ENCODE results near the gene ARHGAP27. TPM values are rescaled to one million over a fixed set of nuclear protein-coding genes. Genes with fewer than 3 reads are reported as not detected.

The ARHGAP27 gene
- total RNA-seq, 1 donor from 2014 or later = 3.5 TPM

DNA sequence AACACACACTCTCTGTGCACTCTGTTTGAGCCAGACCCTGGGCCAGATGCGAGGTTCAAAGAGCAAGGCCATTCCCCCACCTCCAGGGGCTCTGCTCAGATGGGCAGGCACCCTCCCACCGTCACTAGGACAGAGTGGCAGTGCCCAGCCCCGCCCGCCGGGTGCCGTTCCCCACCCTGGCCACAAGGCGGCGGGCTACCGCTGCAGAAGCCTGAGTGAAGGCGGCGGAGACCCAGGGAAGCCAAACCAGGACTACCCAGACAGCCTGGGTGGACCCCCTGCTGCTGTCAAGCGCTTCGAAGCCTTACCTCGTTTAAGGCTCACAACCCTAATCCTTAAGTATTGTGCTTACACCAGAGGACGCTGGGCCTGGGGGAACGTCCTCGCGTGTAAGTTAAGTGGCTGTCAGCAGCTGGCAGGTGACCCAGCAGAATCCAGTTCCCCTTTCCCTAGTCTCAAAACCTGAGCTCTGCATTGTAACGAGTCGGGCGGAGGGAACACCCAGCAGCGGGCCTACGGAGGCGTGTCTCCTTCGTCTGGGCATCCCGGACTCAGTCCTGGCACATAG, 4.5 kb downstream of the ARHGAP27 start:
- TF ChIP-seq, protein P1, sequence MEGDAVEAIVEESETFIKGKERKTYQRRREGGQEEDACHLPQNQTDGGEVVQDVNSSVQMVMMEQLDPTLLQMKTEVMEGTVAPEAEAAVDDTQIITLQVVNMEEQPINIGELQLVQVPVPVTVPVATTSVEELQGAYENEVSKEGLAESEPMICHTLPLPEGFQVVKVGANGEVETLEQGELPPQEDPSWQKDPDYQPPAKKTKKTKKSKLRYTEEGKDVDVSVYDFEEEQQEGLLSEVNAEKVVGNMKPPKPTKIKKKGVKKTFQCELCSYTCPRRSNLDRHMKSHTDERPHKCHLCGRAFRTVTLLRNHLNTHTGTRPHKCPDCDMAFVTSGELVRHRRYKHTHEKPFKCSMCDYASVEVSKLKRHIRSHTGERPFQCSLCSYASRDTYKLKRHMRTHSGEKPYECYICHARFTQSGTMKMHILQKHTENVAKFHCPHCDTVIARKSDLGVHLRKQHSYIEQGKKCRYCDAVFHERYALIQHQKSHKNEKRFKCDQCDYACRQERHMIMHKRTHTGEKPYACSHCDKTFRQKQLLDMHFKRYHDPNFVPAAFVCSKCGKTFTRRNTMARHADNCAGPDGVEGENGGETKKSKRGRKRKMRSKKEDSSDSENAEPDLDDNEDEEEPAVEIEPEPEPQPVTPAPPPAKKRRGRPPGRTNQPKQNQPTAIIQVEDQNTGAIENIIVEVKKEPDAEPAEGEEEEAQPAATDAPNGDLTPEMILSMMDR (IDR thresholded peaks at IDR 0.05; ENCODE audit: partially characterized antibody, unreplicated experiment) = peak; percentile 99
- Mint-ChIP-seq H3K36me3 (ENCODE audit: unreplicated experiment) (peaks cover 4% of the 10 kb centered on the region), H3K9me3 (ENCODE audit: unreplicated experiment) (peaks cover 7% of the 10 kb centered on the region), H3K27me3 (ENCODE audit: unreplicated experiment) (peaks cover 29% of the 10 kb centered on the region), H3K4me3 (ENCODE audit: unreplicated experiment) (peak overlapping the region; percentile 63), H3K27ac (ENCODE audit: unreplicated experiment) (no peak overlapping the region), H3K4me1 (ENCODE audit: low read depth, unreplicated experiment) (peaks cover 10% of the 10 kb centered on the region)
- DNase-seq = peak; percentile 86

DNA sequence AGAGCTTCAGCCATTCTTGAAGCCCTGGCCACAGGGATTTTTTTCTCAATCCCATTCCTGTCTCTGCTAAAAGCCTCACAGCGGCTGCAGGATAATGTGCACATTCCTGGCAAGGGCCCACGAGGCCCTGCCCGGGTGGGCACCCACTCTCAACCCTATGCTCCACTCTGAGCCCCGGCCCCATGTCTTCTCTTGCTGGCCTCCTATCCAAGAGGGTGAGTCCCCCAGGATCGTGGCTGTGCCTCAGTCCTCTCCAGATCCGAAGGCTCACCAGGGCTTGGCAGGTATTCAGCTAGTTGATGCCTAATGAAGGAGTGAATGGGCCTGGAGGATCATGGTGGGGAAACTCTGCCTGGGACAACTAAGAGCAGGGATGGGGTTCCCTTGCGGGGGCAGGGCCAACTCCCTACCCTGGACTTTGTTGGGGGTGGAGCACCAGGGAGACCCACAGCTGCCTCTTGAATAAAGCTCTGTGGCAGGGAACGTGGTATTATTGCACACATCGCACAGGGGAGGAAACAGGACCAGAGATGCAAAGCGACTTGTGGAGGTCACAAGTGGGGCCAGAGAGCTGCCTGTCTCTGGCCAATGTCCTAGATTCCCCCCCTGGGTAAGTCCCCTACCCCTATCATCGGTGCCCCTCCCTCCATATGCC, 5.4 kb downstream of the ARHGAP27 start:
- Mint-ChIP-seq H3K4me1 (ENCODE audit: low read depth, unreplicated experiment) (peaks cover 10% of the 10 kb centered on the region), H3K4me3 (ENCODE audit: unreplicated experiment) (no peak overlapping the region), H3K9me3 (ENCODE audit: unreplicated experiment) (peaks cover 7% of the 10 kb centered on the region), H3K27me3 (ENCODE audit: unreplicated experiment) (peaks cover 29% of the 10 kb centered on the region), H3K36me3 (ENCODE audit: unreplicated experiment) (peaks cover 4% of the 10 kb centered on the region), H3K27ac (ENCODE audit: unreplicated experiment) (no peak overlapping the region)
- DNase-seq = no peak
- TF ChIP-seq, protein P1 (IDR thresholded peaks at IDR 0.05; ENCODE audit: partially characterized antibody, unreplicated experiment) = no peak

DNA sequence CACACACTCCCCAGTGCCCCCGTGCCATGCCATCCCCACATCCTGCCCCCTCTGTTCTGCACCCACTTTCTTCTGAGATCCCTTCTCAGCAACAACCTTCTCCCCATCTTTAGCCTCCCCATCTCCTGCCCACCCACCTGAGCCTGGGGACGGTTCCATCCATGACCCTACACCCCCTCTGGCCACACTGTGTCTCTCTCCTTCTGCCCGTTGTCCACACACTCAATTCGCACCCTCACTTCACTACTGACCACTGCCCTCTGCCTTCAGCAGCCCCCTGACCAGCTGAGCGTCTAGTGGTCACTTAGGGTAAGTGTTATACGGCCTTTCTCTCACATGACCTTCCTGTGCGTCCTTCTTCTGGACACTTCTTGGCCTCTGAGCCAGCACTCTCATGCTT, 6.1 kb downstream of the ARHGAP27 start:
- Mint-ChIP-seq H3K27ac (ENCODE audit: unreplicated experiment) (no peak overlapping the region), H3K4me3 (ENCODE audit: unreplicated experiment) (no peak overlapping the region), H3K27me3 (ENCODE audit: unreplicated experiment) (peaks cover 29% of the 10 kb centered on the region), H3K36me3 (ENCODE audit: unreplicated experiment) (peaks cover 4% of the 10 kb centered on the region), H3K4me1 (ENCODE audit: low read depth, unreplicated experiment) (peaks cover 10% of the 10 kb centered on the region), H3K9me3 (ENCODE audit: unreplicated experiment) (peaks cover 7% of the 10 kb centered on the region)
- DNase-seq = no peak
- TF ChIP-seq, protein P1 (IDR thresholded peaks at IDR 0.05; ENCODE audit: partially characterized antibody, unreplicated experiment) = no peak

DNA sequence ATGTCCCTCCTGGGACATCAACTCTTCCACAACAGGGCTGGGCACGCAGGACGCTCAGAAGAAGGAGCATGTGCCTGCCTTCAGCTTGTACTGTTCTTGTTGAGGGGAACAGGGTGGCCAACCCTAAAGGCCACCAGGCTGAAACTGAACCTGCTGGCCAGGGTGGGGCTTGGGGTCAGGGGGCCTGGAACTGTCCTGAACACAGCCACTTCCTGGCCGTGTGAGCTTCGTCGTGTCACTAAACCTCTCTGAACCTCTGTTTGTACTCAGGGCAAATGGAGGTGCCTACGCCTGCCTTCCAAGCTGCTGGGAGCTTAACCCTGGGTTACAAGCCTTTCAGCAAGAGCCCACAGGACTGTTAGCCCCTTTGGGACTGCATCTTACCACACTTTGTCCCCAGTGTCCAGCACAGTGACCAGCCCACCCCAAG, 6.7 kb downstream of the ARHGAP27 start:
- Mint-ChIP-seq H3K27me3 (ENCODE audit: unreplicated experiment) (peaks cover 28% of the 10 kb centered on the region), H3K4me3 (ENCODE audit: unreplicated experiment) (no peak overlapping the region), H3K9me3 (ENCODE audit: unreplicated experiment) (peaks cover 7% of the 10 kb centered on the region), H3K4me1 (ENCODE audit: low read depth, unreplicated experiment) (peaks cover 10% of the 10 kb centered on the region), H3K36me3 (ENCODE audit: unreplicated experiment) (peaks cover 4% of the 10 kb centered on the region), H3K27ac (ENCODE audit: unreplicated experiment) (no peak overlapping the region)
- TF ChIP-seq, protein P1 (IDR thresholded peaks at IDR 0.05; ENCODE audit: partially characterized antibody, unreplicated experiment) = no peak
- DNase-seq = no peak
